GM19239 (cell line): ENCODE results near the gene MAPK8IP1.

ENCODE experiments used
- DNase-seq: peaks from one replicate; pipeline ENCODE4 v3.0.0; 2011; ENCODE audit warnings: low spot score; ENCODE audit not compliant: insufficient read length
- FAIRE-seq: peaks from 2 replicates; lab custom pipeline; 2011; peaks lifted over from hg19 to GRCh38; lab: Jason Lieb, UNC

Gene MAPK8IP1

GRCh38 chr11:45858751-45859398 lies 26.6 kb upstream of the MAPK8IP1 start:
- FAIRE-seq (no peak), DNase-seq (no peak)

- no peak for FAIRE-seq
- no peak for DNase-seq
Observed at GRCh38 chr11:45859661-45860140, 25.8 kb upstream of the MAPK8IP1 start.

- FAIRE-seq (no peak), DNase-seq (no peak)
Observed at GRCh38 chr11:45860348-45860747, 25.1 kb upstream of the MAPK8IP1 start.

GRCh38 chr11:45860764-45861510 lies 24.5 kb upstream of the MAPK8IP1 start:
- FAIRE-seq (no peak), DNase-seq (no peak)

GRCh38 chr11:45864041-45864440 lies 21.4 kb upstream of the MAPK8IP1 start:
- DNase-seq (no peak), FAIRE-seq (no peak)

- no peak for FAIRE-seq
- DNase-seq, result no peak
Observed at GRCh38 chr11:45869551-45869950, 15.9 kb upstream of the MAPK8IP1 start.

GRCh38 chr11:45870706-45871105 lies 14.7 kb upstream of the MAPK8IP1 start:
- FAIRE-seq, result no peak
- no peak for DNase-seq

- FAIRE-seq (no peak), DNase-seq (no peak)
Observed at GRCh38 chr11:45871638-45872037, 13.8 kb upstream of the MAPK8IP1 start.

DNA sequence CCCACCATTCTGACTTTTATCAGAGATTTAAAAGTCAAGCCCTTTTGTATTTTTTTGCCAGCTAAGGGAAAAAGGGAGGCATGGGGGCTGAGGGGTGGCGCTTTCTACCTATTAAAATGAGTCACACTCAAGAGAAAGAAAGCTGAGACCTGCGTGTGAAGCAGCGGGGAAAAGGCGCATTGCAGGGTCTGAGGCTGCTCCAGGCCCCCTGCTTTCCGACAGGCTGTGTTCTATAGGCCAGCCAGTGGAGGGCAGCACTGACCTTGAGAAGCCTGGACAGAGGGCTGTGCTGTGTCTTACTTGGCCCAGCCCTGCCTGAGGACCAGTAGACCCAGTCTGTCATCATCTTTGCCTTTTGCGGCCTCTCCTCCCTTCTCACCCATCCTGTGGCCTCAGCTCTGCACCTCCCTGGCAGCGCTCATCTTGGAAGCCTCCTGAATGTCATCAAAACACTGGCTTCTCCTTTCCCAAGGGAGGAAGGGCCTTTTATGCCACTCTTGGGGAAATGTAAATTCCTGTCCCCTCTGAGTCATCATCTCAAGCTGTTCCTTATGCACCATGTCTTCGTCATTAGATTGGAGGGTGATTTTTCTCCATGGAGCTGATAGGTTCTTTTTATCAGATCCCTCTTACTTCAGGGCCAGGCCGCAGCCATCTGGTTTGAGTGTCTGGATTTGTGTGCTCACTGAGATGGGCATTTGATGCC lies 12.6 kb upstream of the MAPK8IP1 start:
- no peak for FAIRE-seq
- DNase-seq, result no peak

- no peak for DNase-seq
- no peak for FAIRE-seq
Observed at GRCh38 chr11:45876401-45876800, 9.1 kb upstream of the MAPK8IP1 start.

DNA sequence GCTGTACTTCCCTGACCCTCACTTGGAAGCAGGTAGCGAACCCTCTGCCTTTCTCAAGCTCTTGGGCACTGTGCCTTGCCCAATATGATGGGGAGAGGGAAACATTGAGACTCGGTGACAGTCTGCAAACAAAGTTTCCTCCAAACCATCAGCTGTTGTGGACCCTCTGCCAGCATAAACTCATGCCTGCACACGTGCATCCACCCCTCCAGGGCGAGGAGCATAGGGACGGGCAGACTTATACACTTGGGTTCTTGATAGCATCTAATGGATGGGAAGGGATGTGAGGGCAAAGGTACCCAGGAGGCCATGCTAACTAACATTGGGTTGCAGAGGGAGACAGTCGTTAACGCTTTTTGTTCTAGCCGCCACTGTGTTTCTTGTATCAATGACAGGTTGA lies 8.2 kb upstream of the MAPK8IP1 start:
- FAIRE-seq, result no peak
- DNase-seq, result no peak

DNA sequence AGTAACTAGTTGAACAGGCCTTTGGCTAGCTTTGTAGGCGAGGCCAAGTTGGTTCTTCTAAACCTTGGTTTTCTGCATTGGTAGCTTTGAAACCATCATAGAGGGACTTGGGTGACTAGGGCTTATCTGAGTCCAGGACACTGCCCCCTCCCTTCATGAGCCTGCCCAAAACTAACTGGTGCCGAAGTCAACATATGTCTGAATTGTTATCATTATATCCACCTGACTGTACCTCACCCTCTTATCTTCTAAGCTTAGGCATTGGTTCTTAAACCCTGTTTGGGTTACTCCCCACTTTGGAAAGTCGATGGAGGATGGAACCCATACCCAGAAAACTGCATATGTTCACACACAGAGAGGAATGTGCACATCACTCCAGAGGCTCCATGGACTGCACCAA lies 7.6 kb upstream of the MAPK8IP1 start:
- DNase-seq (no peak), FAIRE-seq (no peak)

DNA sequence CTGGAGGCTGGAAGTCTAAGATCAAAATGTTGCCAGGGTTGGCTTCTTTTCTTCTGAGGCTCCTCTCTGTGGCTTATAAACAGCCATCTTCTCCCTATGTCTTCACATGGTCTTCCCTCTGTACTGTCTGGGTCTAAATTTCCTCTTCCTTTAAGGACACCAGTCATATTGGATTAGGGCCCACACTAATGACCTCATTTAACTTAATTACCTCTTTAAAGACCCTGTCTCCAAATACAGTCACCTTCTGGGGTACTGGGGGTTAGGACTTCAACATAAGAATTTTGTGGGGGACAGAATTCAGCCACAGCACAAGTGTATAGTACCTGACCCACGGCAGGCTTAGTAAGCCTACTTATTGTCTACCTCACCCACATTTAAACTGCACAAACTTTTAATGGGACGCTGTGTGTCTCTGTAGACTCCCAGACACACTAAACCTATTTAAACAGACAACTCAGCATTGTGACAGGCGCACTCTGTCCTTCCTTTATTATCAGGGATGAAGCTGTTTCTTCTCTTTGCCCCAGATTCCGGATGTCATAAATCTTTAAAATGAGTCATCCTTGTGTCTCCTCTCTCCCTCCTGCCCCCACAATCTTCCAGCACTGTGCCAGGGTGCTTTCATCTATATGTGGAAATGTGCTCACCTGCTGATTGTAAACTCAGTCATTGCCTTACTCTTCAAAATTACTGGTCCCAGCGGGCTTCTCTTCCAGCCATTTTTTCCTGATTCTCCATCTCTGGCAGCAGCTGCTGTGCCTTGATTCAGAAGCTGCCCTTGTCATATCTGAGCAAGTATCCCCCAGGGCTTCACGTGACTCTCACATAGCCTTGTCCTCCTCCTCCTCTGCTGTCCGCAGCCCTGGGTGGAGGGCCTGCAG lies 5.4 kb upstream of the MAPK8IP1 start:
- DNase-seq (no peak), FAIRE-seq (no peak)

DNA sequence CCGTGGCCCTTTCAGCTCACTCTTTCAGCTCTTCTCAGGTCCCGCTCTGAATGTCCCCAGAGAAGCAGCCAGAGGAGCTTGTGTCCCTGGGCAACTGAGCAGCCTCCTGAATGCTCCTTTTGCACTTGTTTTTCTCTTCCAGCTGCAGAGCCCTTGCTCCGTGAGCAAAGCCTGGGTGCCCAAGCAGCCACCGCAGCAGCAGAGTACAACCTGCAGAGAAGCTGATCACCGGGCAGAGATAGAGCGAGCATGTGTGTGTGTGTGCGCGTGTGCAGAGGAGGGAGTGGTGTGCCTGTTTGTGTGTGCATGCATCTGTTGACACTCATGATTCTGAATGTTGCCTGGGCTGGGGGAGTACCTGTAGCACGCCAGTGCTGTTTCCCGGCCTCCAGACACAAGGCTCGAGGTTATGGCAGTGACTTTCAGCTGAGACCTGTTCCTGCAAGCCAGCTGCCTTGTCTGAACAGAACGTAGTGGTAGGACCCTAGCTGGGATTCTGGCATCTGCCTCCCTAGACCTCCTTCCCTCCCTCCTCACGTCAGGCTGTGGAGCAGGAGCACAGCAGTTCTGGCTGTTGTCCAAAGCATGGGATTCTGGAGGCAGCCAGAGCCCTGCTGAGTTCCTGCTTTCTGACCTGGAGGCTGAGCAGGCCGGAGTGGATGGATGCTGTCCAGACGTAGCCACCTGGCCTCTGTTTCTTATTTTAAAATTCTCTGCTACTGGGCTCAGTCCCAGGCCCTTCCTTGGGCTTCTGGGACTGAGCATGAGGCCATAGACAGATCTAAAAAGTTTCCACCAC lies 4.5 kb upstream of the MAPK8IP1 start:
- no peak for FAIRE-seq
- DNase-seq, result no peak

DNA sequence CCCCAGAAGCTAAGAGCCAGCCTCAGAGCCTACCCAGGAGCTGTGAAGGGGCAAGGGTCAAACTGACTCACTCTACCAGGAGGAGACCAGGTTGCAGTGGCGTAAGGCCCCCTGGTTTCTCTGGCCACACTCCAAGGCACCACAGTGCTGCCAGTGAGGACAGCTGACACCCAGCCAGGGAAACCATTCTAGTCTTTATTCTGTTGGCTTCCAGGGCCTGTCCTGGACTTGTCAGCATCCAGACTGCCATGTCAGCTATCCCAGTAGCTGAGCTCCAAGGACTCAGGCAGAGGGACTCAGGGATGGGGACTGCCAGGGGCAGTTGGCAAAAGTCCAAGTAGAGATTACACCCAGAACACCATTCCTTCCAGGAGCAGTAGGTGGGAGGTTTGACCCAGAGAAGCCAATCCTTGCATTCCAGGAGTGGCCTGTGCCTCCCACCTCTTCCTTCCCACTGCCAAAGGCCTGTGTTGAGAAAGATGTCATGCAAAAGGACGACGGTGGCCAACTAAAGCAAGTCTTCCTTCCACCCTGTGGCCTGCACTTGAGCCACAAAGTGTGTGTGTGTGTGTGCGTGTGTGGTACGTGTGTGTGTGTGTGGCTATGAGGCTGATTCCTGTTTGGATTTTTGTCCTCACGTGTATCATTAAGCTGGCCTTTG lies 3.6 kb upstream of the MAPK8IP1 start:
- DNase-seq (no peak), FAIRE-seq (no peak)

DNA sequence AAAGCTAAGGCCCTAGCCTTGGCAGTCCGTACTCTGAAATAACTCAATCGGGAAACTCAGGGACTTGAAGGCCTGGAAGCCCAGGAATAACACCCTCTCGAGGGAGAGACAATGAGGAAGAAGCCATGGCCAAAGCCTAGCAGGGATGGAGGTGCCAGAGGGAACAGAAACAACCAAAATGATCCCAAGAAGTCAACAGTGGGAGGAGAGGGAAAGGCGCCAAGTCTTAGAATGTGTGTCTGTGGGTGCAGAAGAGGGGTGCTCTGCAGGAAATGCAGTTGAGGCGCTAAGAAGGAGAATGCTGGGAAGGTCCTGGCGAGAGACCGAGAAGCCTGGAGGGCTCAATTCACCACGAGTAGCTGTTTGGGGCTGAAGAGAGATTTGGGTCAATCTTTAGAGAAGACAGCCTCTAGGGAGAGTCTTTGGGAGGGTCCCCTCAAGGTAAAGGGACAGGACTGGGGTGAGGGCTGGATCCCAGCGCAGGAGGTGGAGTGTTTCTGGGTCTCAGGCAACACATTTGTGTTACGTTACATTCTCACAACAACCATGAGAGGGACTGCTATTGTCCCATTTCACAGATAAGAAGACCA lies 760 bp upstream of the MAPK8IP1 start:
- FAIRE-seq (no peak), DNase-seq (no peak)

DNA sequence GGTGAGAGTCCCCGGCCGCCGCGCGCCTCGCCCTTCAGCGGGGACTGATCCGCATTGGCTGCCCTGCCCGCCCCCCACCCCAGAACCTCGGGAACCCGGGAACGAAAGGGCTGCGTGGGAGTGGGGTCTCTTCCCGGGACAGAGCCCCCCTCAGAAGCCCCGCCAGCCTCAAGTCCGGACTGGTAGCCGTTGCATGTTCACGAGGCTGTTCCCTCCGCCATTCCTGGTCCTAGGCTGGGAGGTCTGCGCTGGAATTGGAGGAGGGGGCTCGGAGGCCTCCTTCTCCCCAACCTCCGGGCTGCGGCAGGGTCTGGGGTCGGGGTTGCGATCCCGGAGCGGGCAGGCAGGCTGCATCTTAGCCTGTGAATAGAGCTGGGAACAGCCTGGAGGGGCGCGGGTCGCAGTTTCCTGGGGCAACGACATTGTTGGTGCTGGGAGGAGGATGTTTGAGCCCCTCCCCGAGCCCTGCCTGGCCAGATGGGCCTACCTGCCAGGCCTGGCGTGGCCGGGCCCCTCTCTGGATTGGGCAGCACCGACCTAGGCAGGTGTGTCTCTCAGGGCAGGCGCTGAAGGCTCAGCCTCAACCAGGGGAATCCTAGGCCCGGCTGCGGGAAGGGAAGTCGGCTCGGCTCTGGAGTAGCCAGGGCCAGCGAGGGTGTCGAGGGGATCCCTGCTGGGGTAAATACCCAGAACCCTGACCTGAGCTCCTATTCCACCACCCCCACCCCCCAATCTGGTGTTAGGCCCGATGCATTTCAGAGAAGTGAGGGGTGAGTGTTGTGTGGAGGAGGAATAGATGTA lies 670 bp downstream of the MAPK8IP1 start:
- DNase-seq, result no peak
- no peak for FAIRE-seq
